Measurements from ENCODE around the gene NANOS3. TPM values are rescaled to one million over a fixed set of nuclear protein-coding genes. Genes with fewer than 3 reads are reported as not detected.

The NANOS3 gene
- total RNA-seq, 2 experiments from 2014 or later, result 1.1 to 2.7 TPM

DNA sequence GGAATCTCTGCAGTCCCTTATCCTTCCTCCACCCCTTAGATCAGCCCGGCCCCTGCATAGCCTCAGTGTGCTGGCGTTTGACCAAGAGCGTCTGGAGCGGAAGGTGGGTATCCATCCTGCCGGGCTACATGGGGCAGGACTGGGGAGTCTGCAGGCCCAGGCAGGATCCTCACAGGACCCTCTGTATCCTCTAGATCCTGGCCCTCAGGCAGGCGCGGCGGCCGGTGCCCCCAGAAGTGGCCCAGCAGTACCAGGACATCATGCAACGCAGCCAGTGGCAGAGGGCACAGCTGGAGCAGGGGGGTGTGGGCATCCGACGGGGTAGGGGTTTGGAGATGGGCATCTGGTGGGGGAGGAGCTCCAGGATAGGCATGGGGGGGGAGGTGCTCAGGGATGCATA, 52.4 kb downstream of the NANOS3 start:
- no peak for DNase-seq
- no peaks in the 10 kb centered on the region for H3K9me3 Mint-ChIP-seq
- H3K27ac Mint-ChIP-seq, result no peak overlapping the region
- intact Hi-C loops (cut with micrococcal nuclease), result no loop called here
- no peaks in the 10 kb centered on the region for H3K27me3 Mint-ChIP-seq
- H3K4me1 Mint-ChIP-seq (ENCODE audit: low read depth), result peaks cover under 1% of the 10 kb centered on the region
- H3K36me3 Mint-ChIP-seq, result peaks cover 19% of the 10 kb centered on the region
- H3K4me3 Mint-ChIP-seq, result no peak overlapping the region
- ChIA-PET POLR2A (no interaction called here), CTCF (no interaction called here)

DNA sequence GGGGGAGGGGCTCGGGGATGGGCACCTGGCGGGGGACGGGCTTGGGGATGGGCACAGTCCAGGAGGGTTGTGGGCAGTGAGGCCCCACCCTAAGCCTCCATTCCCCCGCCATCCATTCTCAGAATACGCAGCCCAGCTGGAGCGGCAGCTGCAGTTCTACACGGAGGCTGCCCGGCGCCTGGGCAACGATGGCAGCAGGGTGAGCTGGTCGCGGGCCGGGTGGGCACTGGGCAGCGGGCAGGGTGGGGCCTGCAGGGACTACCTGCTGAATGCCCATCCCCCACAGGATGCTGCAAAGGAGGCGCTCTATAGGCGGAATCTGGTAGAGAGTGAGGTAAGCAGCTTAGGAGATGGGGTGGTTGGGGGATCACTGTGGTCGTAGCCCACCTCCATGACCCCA, 53.0 kb downstream of the NANOS3 start:
- intact Hi-C loops (cut with micrococcal nuclease), result no loop called here
- H3K9me3 Mint-ChIP-seq, result no peaks in the 10 kb centered on the region
- peaks cover 2% of the 10 kb centered on the region for H3K4me1 Mint-ChIP-seq (ENCODE audit: low read depth)
- peaks cover 6% of the 10 kb centered on the region for H3K27me3 Mint-ChIP-seq
- POLR2A ChIA-PET, result no interaction called here
- no peak overlapping the region for H3K4me3 Mint-ChIP-seq
- DNase-seq, result no peak
- CTCF ChIA-PET, result no interaction called here
- H3K36me3 Mint-ChIP-seq, result peaks cover 14% of the 10 kb centered on the region
- H3K27ac Mint-ChIP-seq, result no peak overlapping the region

Small RNA genes within 50 kb of the gene (microRNA-seq; reads per million reads assigned to microRNA genes)
- 429 reads per million, percentile 81 among the genes with 10 or more reads in this experiment for gene MIR181C (ENCODE audit: borderline microRNAs expressed, borderline number of aligned reads, borderline replicate concordance)
- 331 reads per million, percentile 77 among the genes with 10 or more reads in this experiment for gene MIR181D (ENCODE audit: borderline microRNAs expressed, borderline number of aligned reads, borderline replicate concordance)

Other genes starting within 250 kb of the NANOS3 start
- gene MRI1, start 112.6 kb upstream of the NANOS3 start, total RNA-seq, result 10 to 100 TPM; 17.7 to 19.3 TPM
- 100 to 1,000 TPM; 124 to 142 TPM for gene C19orf53, start 102.7 kb upstream of the NANOS3 start, total RNA-seq
- 10 to 100 TPM in 1 of 2 experiments, 1 to 10 TPM in 1; 9.2 to 10.2 TPM for gene ZSWIM4, start 81.7 kb upstream of the NANOS3 start, total RNA-seq
- 1 to 10 TPM; 7.7 to 9.0 TPM for gene BRME1, start 29.0 kb downstream of the NANOS3 start, total RNA-seq
- 10 to 100 TPM; 25.8 to 31.0 TPM for gene CC2D1A, start 29.1 kb downstream of the NANOS3 start, total RNA-seq
- gene PODNL1, start 61.3 kb downstream of the NANOS3 start, total RNA-seq, result under 1 TPM; 0.34 to 0.50 TPM
- gene DCAF15, start 75.4 kb downstream of the NANOS3 start, total RNA-seq, result 10 to 100 TPM; 67.0 to 72.0 TPM
- gene RFX1, start 129.2 kb downstream of the NANOS3 start, total RNA-seq, result 10 to 100 TPM; 14.4 to 15.2 TPM
- gene RLN3, start 151.0 kb downstream of the NANOS3 start, total RNA-seq, result not detected
- 10 to 100 TPM; 61.9 to 62.0 TPM for gene IL27RA, start 154.6 kb downstream of the NANOS3 start, total RNA-seq
- not detected for gene PALM3, start 184.9 kb downstream of the NANOS3 start, total RNA-seq
- gene MISP3, start 195.7 kb downstream of the NANOS3 start, total RNA-seq, result 1 to 10 TPM; 2.4 to 2.5 TPM
- not detected for gene C19orf67, start 208.6 kb downstream of the NANOS3 start, total RNA-seq
- 10 to 100 TPM; 74.5 to 77.6 TPM for gene SAMD1, start 213.6 kb downstream of the NANOS3 start, total RNA-seq
- 10 to 100 TPM; 64.3 to 65.6 TPM for gene PRKACA, start 240.6 kb downstream of the NANOS3 start, total RNA-seq

All from activated CD4-positive, alpha-beta memory T cell treated with anti-CD3 and anti-CD28 coated beads for 36 hours (primary cell).